Kidney epithelial cell (primary cell): Measurements from ENCODE around the gene ITGB5. TPM values are rescaled to one million over a fixed set of nuclear protein-coding genes. Genes with fewer than 3 reads are reported as not detected.

ENCODE experiments used
- DNase-seq: peaks from one replicate; pipeline ENCODE4 v3.0.0-alpha.2; 2010; ENCODE audit warnings: low read depth
- H3K27me3 ChIP-seq: 2 replicates; pipeline ENCODE4 v1.6.0; 2011; ENCODE audit warnings: low read length; ENCODE audit not compliant: control insufficient read depth, insufficient read depth
- H3K36me3 ChIP-seq: 2 replicates; pipeline ENCODE4 v1.5.1; 2011; ENCODE audit warnings: low read length; ENCODE audit not compliant: control insufficient read depth, insufficient read depth
- H3K4me3 ChIP-seq: 2 replicates; pipeline ENCODE4 v1.5.1; 2011; ENCODE audit warnings: low read depth, mild to moderate bottlenecking, control low read depth, low read length
- CTCF ChIP-seq: IDR thresholded peaks from 2 replicates; pipeline ENCODE4 v1.5.1; 2011; ENCODE audit warnings: mild to moderate bottlenecking, moderate library complexity, low read length, control low read depth, inconsistent platforms; ENCODE audit not compliant: insufficient read depth, poor library complexity, severe bottlenecking
- total RNA-seq: library from RNA; depleted of rRNA; stranded (reverse); fragments of >200 nt; gene quantifications from 2 replicates; pipeline ENCODE4 v1.2.3, GENCODE V29; 2015

ITGB5 gene
- total RNA-seq, 1 donor from 2014 or later, result 86.0 TPM

- no peak overlapping the region for H3K4me3 ChIP-seq
- H3K36me3 ChIP-seq, result peaks cover 2% of the 10 kb centered on the region
- H3K27me3 ChIP-seq, result no peaks in the 10 kb centered on the region
- no peak for DNase-seq
- no peak for TF ChIP-seq CTCF
Observed at GRCh38 chr3:124762661-124763011, 124.5 kb downstream of the ITGB5 start.

GRCh38 chr3:124761935-124762660 is 125.1 kb downstream of the ITGB5 start:
- Histone ChIP-seq H3K4me3 (no peak overlapping the region), H3K36me3 (peaks cover 2% of the 10 kb centered on the region), H3K27me3 (no peaks in the 10 kb centered on the region)
- no peak for DNase-seq
- TF ChIP-seq CTCF, result no peak

- no peak for DNase-seq
- Histone ChIP-seq H3K36me3 (no peaks in the 10 kb centered on the region), H3K4me3 (no peak overlapping the region), H3K27me3 (no peaks in the 10 kb centered on the region)
- peak; percentile 95 for TF ChIP-seq CTCF
Observed at GRCh38 chr3:124761250-124761796, 125.8 kb downstream of the ITGB5 start.

GRCh38 chr3:124760601-124761000 is 126.6 kb downstream of the ITGB5 start:
- no peak for TF ChIP-seq CTCF
- Histone ChIP-seq H3K36me3 (no peaks in the 10 kb centered on the region), H3K4me3 (no peak overlapping the region), H3K27me3 (no peaks in the 10 kb centered on the region)
- DNase-seq, result no peak

GRCh38 chr3:124759666-124760401 is 127.3 kb downstream of the ITGB5 start:
- H3K27me3 ChIP-seq, result no peaks in the 10 kb centered on the region
- no peak for TF ChIP-seq CTCF
- no peak for DNase-seq

More at GRCh38 chr3:124759666-124760401, 127.3 kb downstream of the ITGB5 start:
- Histone ChIP-seq H3K4me3 (no peak overlapping the region), H3K36me3 (no peaks in the 10 kb centered on the region)
